Retina (tissue), 1 donor: Measurements from ENCODE around the gene GABBR2.
"Not testable (repeated sequence)": the region's sequence is repeated elsewhere in the genome, so short reads cannot be mapped to it uniquely, and the experiment has no call there.

Experiments used
- DNase-seq: peaks from one replicate; pipeline ENCODE4 v3.0.0-alpha.2; 2016

Gene GABBR2

GRCh38 chr9:98468567-98469239 lies 240.0 kb downstream of the GABBR2 start:
- no peak for DNase-seq

- DNase-seq: no peak
Measured at GRCh38 chr9:98465799-98466198, 242.9 kb downstream of the GABBR2 start.

GRCh38 chr9:98464156-98464690 lies 244.5 kb downstream of the GABBR2 start:
- not testable (repeated sequence) for DNase-seq

- DNase-seq: no peak
Measured at GRCh38 chr9:98462310-98462709, 246.4 kb downstream of the GABBR2 start.

- no peak for DNase-seq
Measured at GRCh38 chr9:98460704-98461103, 248.0 kb downstream of the GABBR2 start.

- no peak for DNase-seq
Measured at GRCh38 chr9:98457726-98458370, 250.9 kb downstream of the GABBR2 start.

GRCh38 chr9:98456156-98456613 lies 252.6 kb downstream of the GABBR2 start:
- no peak for DNase-seq

- DNase-seq: no peak
Measured at GRCh38 chr9:98455256-98456155, 253.2 kb downstream of the GABBR2 start.

- DNase-seq: no peak
Measured at GRCh38 chr9:98453589-98454311, 255.0 kb downstream of the GABBR2 start.

GRCh38 chr9:98451576-98451975 lies 257.2 kb downstream of the GABBR2 start:
- DNase-seq: no peak

GRCh38 chr9:98450496-98450895 lies 258.2 kb downstream of the GABBR2 start:
- DNase-seq: no peak

- no peak for DNase-seq
Measured at GRCh38 chr9:98449871-98450270, 258.9 kb downstream of the GABBR2 start.

GRCh38 chr9:98445576-98445975 lies 263.2 kb downstream of the GABBR2 start:
- no peak for DNase-seq

- DNase-seq: no peak
Measured at GRCh38 chr9:98444601-98445000, 264.1 kb downstream of the GABBR2 start.

- no peak for DNase-seq
Measured at GRCh38 chr9:98442541-98442940, 266.2 kb downstream of the GABBR2 start.

- DNase-seq: no peak
Measured at GRCh38 chr9:98442114-98442513, 266.6 kb downstream of the GABBR2 start.

- no peak for DNase-seq
Measured at GRCh38 chr9:98438666-98439065, 270.1 kb downstream of the GABBR2 start.

- no peak for DNase-seq
Measured at GRCh38 chr9:98437458-98438034, 271.2 kb downstream of the GABBR2 start.

- no peak for DNase-seq
Measured at GRCh38 chr9:98432960-98433359, 275.8 kb downstream of the GABBR2 start.

GRCh38 chr9:98432134-98432533 lies 276.6 kb downstream of the GABBR2 start:
- DNase-seq: no peak

- DNase-seq: no peak
Measured at GRCh38 chr9:98430535-98431292, 278.0 kb downstream of the GABBR2 start.
